GM12864 (cell line): ENCODE results near the gene NLRC5.

ENCODE experiments used
- DNase-seq: peaks from one replicate; pipeline ENCODE4 v3.0.0-alpha.2; 2011; ENCODE audit warnings: low read depth
- H3K4me3 ChIP-seq: 2 replicates; pipeline ENCODE4 v1.5.1; 2011; ENCODE audit warnings: mild to moderate bottlenecking, low read depth, low read length, control low read depth
- CTCF ChIP-seq: IDR thresholded peaks from 2 replicates; pipeline ENCODE4 v1.5.1; 2011; ENCODE audit warnings: low read depth, mild to moderate bottlenecking, moderate library complexity, low read length, control low read depth, inconsistent platforms; ENCODE audit errors: missing control alignments

The NLRC5 gene

GRCh38 chr16:57041182-57042156 is 52.1 kb downstream of the NLRC5 start:
- DNase-seq: peak; percentile 77
- TF ChIP-seq CTCF: no peak
- peak overlapping the region; percentile 40 for H3K4me3 ChIP-seq

- DNase-seq: peak; percentile 79
- TF ChIP-seq CTCF: no peak
- peak overlapping the region; percentile 40 for H3K4me3 ChIP-seq
These were observed 53.1 kb downstream of the NLRC5 start for GRCh38 chr16:57042157-57043111.

- DNase-seq: no peak
- no peak for TF ChIP-seq CTCF
- H3K4me3 ChIP-seq: no peak overlapping the region
These were observed 53.9 kb downstream of the NLRC5 start for GRCh38 chr16:57043248-57043647.

- no peak for TF ChIP-seq CTCF
- no peak for DNase-seq
- H3K4me3 ChIP-seq: no peak overlapping the region
These were observed 55.8 kb downstream of the NLRC5 start for GRCh38 chr16:57044931-57045693.

- DNase-seq: peak; percentile 62
- H3K4me3 ChIP-seq: no peak overlapping the region
- peak; percentile 78 for TF ChIP-seq CTCF
These were observed 56.5 kb downstream of the NLRC5 start for GRCh38 chr16:57045694-57046381.

- DNase-seq: no peak
- TF ChIP-seq CTCF: no peak
- H3K4me3 ChIP-seq: no peak overlapping the region
These were observed 58.7 kb downstream of the NLRC5 start for GRCh38 chr16:57048095-57048494.
